Measurements from ENCODE around the gene ZNF618.

ZNF618 gene

GRCh38 chr9:113948891-113949570 lies 72.9 kb downstream of the ZNF618 start:
- no peak for DNase-seq (ENCODE audit: extremely low read depth, low read depth)
- no peak for TF ChIP-seq CTCF (IDR thresholded peaks at IDR 0.05; ENCODE audit: low read depth, low read length)

- no peak for TF ChIP-seq CTCF (IDR thresholded peaks at IDR 0.05; ENCODE audit: low read depth, low read length)
These were observed 73.5 kb downstream of the ZNF618 start for GRCh38 chr9:113949571-113950078.

GRCh38 chr9:113950195-113951031 lies 74.3 kb downstream of the ZNF618 start:
- no peak for TF ChIP-seq CTCF (IDR thresholded peaks at IDR 0.05; ENCODE audit: low read depth, low read length)
- no peak for DNase-seq (ENCODE audit: extremely low read depth, low read depth)

More at GRCh38 chr9:113949571-113950078, 73.5 kb downstream of the ZNF618 start:
- DNase-seq (ENCODE audit: extremely low read depth, low read depth), result no peak

- no peak for DNase-seq (ENCODE audit: extremely low read depth, low read depth)
- TF ChIP-seq CTCF (IDR thresholded peaks at IDR 0.05; ENCODE audit: low read depth, low read length), result no peak
These were observed 74.9 kb downstream of the ZNF618 start for GRCh38 chr9:113951032-113951372.

GRCh38 chr9:113952676-113953075 lies 76.6 kb downstream of the ZNF618 start:
- DNase-seq (ENCODE audit: extremely low read depth, low read depth), result no peak

GRCh38 chr9:113953531-113953930 lies 77.4 kb downstream of the ZNF618 start:
- TF ChIP-seq CTCF (IDR thresholded peaks at IDR 0.05; ENCODE audit: low read depth, low read length), result no peak
- no peak for DNase-seq (ENCODE audit: extremely low read depth, low read depth)

More at GRCh38 chr9:113952676-113953075, 76.6 kb downstream of the ZNF618 start:
- TF ChIP-seq CTCF (IDR thresholded peaks at IDR 0.05; ENCODE audit: low read depth, low read length), result no peak

GRCh38 chr9:113954591-113954990 lies 78.5 kb downstream of the ZNF618 start:
- no peak for DNase-seq (ENCODE audit: extremely low read depth, low read depth)
- TF ChIP-seq CTCF (IDR thresholded peaks at IDR 0.05; ENCODE audit: low read depth, low read length), result no peak

Data from AG09319 (cell line).